COLO668 (cell line): ENCODE measurements around the gene UCK1.

Source experiments
- DNase-seq: peaks from one replicate; lab custom pipeline; 2025; ENCODE audit not compliant: unreplicated experiment; lab: John Stamatoyannopoulos, UW

UCK1 gene

GRCh38 chr9:131499254-131499767 lies 31.8 kb downstream of the UCK1 start:
- DNase-seq: no peak

GRCh38 chr9:131496844-131497405 lies 34.1 kb downstream of the UCK1 start:
- DNase-seq: no peak

- no peak for DNase-seq
Measured at GRCh38 chr9:131495785-131496184, 35.3 kb downstream of the UCK1 start.

GRCh38 chr9:131494296-131494870 lies 36.7 kb downstream of the UCK1 start:
- no peak for DNase-seq

- DNase-seq: no peak
Measured at GRCh38 chr9:131492070-131492469, 39.0 kb downstream of the UCK1 start.

- DNase-seq: no peak
Measured at GRCh38 chr9:131491001-131491710, 39.9 kb downstream of the UCK1 start.

- DNase-seq: no peak
Measured at GRCh38 chr9:131490514-131490913, 40.5 kb downstream of the UCK1 start.

GRCh38 chr9:131487621-131488031 lies 43.4 kb downstream of the UCK1 start:
- no peak for DNase-seq

GRCh38 chr9:131487001-131487400 lies 44.1 kb downstream of the UCK1 start:
- no peak for DNase-seq

- DNase-seq: peak; percentile 77
Measured at GRCh38 chr9:131485728-131486422, 45.2 kb downstream of the UCK1 start.

- no peak for DNase-seq
Measured at GRCh38 chr9:131485206-131485605, 45.9 kb downstream of the UCK1 start.

GRCh38 chr9:131484560-131485185 lies 46.4 kb downstream of the UCK1 start:
- no peak for DNase-seq

GRCh38 chr9:131484051-131484445 lies 47.0 kb downstream of the UCK1 start:
- DNase-seq: no peak

GRCh38 chr9:131483319-131484050 lies 47.6 kb downstream of the UCK1 start:
- no peak for DNase-seq

- DNase-seq: no peak
Measured at GRCh38 chr9:131482343-131483006, 48.6 kb downstream of the UCK1 start.

GRCh38 chr9:131481441-131482342 lies 49.4 kb downstream of the UCK1 start:
- DNase-seq: no peak

GRCh38 chr9:131480258-131480657 lies 50.8 kb downstream of the UCK1 start:
- no peak for DNase-seq

- DNase-seq: no peak
Measured at GRCh38 chr9:131478911-131479310, 52.2 kb downstream of the UCK1 start.

GRCh38 chr9:131478421-131478868 lies 52.6 kb downstream of the UCK1 start:
- peak; percentile 61 for DNase-seq
